Left hindlimb (tissue), 1 donor: ENCODE results near the gene RAB17.

Experiments
- DNase-seq: peaks from one replicate; pipeline ENCODE4 v3.0.0-alpha.2; 2018

RAB17 gene

DNA sequence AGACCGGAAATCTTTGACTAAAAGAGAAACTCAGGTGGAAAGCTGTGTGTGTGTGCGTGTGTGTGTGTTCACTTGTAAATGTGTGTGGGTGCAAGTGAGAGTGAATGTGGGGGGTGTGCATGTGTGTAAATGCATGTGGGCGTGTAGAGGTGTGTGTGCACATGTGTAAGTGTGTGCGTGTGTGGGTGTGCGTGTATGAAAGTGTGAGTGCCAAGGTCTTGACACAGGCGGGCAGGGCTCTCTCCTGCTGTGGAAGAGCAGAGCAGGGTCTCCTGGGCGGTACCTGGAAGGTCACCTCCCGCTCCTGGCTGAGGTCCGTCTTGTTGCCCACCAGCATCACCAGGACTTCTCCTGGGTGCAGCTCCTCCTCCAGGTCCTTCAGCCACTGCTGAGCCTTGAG, 13.6 kb downstream of the RAB17 start:
- peak; percentile 11 for DNase-seq

GRCh38 chr2:237575869-237576862, 14.4 kb downstream of the RAB17 start:
- DNase-seq, result peak; percentile 25

DNA sequence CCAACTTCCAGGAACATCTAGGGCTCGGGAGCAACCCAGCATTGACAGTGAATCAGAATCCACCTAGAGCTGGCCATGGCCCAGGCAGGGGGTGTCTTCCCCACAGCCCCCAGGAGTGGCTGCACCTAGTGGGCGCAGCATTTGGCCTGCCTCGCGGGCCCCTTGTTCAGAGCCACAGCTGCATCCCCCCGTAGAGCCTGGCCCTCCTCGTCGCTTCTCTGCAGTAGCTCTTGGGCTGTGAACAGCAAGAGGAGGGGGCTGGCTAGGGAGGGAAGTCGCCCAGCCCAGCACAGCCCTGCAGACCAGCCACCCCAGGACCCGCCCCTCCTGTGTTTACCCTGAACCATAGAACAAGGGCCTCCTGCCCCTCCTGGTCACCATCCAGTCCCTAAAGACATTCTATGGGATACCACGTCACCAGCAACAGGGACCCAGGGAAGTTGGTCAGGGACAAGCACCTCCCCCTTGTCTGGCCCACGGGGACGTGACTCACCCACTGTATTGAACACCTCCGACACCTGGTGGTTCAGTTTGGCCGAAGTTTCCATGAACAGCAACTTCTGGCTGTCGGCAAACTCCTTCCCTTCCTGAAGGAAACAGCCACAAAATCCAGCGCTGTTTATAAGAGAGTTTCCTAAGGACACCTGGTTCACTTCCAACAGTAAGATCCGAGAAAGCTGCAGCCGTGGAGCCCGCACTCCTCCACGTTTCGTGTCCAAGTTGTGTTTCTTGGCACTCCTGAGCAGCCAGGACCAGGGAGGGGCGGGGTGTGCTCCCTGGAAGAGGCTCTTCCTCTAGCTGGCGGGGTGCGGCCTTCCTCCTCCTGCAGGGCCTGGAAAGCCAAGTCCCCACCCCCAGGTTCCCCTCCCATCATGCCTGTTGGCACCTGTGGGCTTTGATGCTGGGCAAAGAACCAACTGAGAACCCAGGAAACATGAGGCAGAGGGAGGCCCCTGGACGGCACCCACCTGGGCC, 15.4 kb downstream of the RAB17 start:
- DNase-seq, result peak; percentile 42

DNA sequence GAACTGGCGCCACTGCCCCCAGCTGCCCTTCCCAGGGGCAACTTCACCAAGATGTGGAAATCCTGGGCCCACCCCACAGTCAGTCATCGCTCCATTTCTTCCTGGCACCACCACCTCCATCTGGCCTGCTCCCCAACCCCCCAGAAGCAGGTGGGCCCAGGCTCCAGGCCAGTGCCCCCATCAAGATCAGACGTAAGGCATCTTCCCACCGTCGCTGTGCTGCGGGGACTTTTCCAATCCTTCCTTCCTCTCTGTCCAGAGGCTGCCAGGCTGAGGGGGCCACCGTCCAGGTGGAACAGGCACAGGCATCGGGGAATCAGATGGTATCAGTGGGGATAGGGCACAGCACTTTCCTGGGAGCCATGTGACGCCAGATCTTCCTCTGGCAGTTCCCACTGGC, 16.1 kb downstream of the RAB17 start:
- DNase-seq, result peak; percentile 23

GRCh38 chr2:237573721-237574415, 16.7 kb downstream of the RAB17 start:
- peak; percentile 5 for DNase-seq

DNA sequence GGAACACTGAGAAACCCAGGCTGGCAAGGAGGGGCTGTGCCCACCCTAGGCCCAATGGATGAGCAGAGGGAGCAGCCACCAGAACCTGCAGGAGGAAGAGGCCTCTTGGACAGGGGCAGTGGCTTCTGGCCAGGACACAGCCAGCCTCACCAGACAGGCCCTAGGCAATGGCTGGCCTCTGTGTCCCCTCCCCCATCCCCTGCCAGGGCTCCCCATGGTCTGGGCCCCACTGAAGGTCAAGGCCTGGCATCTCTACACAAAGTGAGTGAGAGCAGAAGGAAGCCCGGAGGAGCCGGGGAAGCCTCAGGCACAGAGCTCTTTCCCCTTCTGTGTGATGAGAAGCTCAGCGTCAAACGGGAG, 17.8 kb downstream of the RAB17 start:
- no peak for DNase-seq

GRCh38 chr2:237572021-237572741, 18.4 kb downstream of the RAB17 start:
- peak; percentile 91 for DNase-seq

DNA sequence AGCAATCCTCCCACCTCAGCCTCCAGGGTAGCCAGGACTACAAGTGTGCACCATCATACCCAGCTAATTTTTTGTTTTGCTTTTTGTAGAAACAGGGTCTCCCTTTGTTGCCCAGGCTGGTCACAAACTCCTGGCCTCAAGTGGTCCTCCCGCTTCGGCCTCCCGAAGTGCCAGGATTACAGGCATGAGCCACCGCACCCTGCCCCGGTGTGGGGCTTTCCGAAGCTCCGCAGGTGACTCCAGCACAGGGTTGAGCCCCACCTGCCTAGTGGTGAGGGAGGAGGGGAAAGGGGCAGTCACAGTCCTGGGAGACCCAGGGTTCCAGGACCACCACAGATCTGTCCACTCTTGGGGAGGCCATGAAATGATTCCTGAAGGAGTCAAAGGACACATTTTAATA, 19.0 kb downstream of the RAB17 start:
- no peak for DNase-seq

GRCh38 chr2:237570776-237571335, 19.7 kb downstream of the RAB17 start:
- DNase-seq, result peak; percentile 8

DNA sequence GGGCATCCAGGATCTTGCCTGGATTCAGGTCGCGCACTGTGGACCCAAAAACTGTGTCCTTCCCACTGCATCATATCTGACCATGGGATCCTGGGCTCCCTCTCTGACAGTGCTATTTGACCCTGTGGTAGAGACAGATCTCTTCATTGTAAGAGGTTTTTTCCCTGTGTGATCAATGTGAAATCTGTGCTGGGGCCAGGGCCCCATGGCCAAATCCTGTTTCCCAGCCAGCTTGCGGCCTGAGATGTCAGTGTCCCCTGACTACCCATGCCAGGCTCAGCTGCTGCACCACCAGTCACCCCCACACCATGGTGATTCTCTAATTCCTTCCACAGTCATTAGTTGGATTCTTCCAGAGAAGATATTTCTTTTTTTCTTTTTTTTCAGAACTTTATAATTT, 20.6 kb downstream of the RAB17 start:
- DNase-seq, result no peak

DNA sequence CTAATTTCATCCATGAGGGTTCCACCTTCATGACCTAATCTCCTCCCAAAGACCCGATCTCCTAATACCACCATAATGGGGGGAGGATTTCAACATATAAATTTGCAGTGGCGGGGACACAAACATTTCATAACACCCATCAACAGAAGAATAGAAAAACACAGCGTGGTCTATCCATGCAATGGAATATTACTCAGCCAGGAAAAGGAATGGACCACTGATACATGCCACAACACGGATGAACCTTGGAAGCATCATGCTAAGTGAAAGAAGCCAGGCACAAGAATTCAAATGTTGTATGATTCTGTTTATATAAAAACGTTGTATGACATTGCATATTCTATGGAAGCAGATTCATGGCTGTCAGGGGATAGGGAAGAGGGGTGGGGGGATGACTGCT, 21.5 kb downstream of the RAB17 start:
- DNase-seq, result no peak

DNA sequence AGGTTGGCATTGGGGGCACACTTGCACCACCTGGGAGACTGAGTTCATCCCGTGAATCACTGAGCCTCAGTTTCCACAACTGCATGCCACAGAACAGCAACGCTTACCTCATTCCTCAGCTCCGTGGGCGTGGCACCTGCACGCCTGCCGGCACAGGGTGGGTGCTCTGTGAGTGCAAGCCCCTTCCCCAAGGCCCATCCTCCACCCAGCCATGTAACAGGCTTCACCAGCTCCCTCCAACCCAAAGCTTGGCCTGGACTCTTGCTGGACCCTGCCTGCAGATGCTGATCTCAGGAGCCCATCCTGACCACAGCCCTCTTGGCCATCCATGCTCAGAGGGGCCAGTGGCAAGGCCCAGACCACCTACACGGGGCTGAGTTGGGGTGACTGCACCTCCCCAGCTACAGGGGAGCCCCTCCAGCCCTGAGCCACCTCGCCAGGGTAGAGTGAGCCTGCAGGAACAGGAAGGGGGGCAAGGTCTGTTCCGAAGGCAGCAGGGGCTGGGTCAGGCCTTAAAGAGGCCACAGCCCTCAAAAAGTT, 22.3 kb downstream of the RAB17 start:
- no peak for DNase-seq

DNA sequence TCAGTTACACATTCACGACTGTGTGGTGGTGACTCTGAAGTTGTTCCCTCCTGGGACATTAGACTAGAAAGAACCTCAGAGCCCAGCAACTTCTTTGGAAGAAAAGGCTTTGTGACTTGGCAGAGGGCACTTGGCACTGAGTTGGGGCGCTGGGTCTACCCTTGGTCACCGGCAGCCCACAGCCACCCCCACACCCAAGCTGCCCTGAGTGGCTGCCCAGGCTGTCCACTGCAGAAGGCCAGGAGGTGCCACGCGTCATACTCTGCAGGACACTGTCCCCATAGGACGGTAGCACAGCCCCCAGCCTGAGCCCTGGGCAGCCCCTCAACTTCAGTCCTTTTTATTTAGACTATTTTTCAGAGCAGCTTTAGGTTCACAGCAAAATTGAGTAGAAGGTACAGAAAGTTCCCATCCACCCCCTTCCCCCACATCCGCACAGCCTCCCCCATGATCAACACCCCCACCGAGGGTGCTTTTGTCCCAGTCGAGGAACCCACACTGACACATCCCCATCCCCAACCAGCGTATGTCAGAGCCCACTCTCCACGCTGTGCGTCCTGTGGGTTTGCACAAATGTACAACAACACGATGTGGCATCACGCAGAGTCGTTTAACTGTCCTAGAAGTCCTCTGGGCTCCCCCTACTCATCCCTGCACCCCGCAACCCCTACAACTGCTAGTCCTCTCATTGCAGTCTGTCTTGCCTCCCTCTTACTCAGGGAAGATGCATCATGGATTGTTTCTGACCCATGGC, 23.1 kb downstream of the RAB17 start:
- no peak for DNase-seq

- no peak for DNase-seq
These were observed 23.9 kb downstream of the RAB17 start, which contains the start of gene PRLH for GRCh38 chr2:237566401-237567235. TSS of gene PRLH (plus strand) at chr2:237566574. CDS start at chr2:237566574, 0 bp downstream.

DNA sequence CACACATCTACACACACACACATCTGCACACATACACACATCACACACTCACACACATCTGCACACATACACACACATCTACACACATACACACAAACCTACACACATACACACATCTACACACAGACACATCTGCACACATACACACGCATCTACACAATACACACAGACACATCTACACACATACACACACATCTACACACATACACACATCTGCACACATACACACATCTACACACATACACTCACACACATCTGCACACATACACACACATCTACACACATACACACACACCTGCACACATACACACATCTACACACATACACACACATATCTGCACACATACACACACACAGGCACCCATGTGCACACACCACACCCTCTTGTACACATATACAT, 24.6 kb downstream of the RAB17 start:
- no peak for DNase-seq

- peak; percentile 30 for DNase-seq
These were observed 25.9 kb downstream of the RAB17 start for GRCh38 chr2:237564526-237565131.

GRCh38 chr2:237563816-237564215, 26.7 kb downstream of the RAB17 start:
- DNase-seq, result peak; percentile 32

DNA sequence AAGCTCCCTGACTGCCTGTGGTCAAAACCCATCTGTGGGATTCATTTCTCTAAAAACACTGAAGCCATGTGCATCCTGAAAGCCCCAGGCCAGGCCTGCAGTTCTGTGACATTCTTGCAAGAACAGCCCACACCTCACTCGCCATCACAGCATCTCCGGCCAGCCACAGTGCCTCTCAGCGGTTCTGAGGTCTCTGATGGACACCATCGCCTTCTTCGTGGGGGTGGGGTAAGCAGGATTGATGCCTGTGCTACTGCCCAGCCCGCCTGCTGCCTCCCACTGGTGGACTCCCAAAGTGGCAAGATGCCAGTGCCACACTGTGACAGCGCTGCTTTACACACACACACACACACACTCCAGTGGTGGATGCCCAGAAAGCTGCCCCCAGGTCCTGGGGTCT, 29.3 kb downstream of the RAB17 start:
- DNase-seq, result peak; percentile 3

DNA sequence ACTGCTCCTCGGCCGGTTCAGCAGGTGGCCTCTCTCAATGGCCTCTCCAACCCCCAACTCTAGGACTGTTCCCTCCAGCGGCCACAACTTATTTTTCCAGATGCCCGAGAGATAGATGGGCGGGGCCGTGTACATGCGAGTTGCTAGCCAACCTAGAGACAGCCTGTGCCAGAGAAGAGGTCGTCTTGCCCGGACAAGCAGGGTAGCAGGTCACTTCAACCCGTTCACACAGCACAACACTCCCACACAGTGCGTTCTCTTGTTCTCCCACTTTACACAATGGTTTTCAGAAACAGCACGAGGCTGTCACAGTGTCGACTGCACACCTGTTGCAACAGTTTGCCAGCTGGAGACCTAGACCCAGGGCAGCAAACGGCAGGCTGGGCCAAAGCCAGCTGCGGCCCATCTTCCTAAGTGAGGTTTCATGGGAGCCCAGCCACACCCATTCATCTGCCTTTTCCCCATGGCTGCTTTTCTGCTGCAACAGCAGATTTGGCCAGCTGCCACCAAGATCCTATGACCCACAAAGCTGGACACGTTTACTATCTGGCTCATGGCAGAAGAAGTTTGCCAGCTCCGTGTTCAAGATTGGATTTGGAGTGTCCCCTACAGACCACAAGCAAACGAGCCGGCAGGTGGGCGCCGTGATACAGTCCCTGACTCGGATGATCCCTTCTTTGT, 31.4 kb downstream of the RAB17 start:
- DNase-seq, result peak; percentile 55
